AG09309 (cell line): ENCODE results near the gene RNF10.
"Not testable (repeated sequence)": the region's sequence is repeated elsewhere in the genome, so short reads cannot be mapped to it uniquely, and the experiment has no call there.

Experiments
- DNase-seq: peaks from one replicate; pipeline ENCODE4 v3.0.0-alpha.2; 2010; ENCODE audit warnings: low read depth
- H3K4me3 ChIP-seq: 2 replicates; pipeline ENCODE4 v1.5.1; 2011; ENCODE audit warnings: mild to moderate bottlenecking, low read depth, low read length, moderate library complexity; ENCODE audit not compliant: control insufficient read depth
- TF ChIP-seq, protein P1 (sequence below): IDR thresholded peaks from 2 replicates; pipeline ENCODE4 v1.5.1; 2011; ENCODE audit warnings: mild to moderate bottlenecking, low read depth, low read length, inconsistent platforms; ENCODE audit not compliant: insufficient read depth, control insufficient read depth; ENCODE audit errors: missing control alignments

RNF10 gene

DNA sequence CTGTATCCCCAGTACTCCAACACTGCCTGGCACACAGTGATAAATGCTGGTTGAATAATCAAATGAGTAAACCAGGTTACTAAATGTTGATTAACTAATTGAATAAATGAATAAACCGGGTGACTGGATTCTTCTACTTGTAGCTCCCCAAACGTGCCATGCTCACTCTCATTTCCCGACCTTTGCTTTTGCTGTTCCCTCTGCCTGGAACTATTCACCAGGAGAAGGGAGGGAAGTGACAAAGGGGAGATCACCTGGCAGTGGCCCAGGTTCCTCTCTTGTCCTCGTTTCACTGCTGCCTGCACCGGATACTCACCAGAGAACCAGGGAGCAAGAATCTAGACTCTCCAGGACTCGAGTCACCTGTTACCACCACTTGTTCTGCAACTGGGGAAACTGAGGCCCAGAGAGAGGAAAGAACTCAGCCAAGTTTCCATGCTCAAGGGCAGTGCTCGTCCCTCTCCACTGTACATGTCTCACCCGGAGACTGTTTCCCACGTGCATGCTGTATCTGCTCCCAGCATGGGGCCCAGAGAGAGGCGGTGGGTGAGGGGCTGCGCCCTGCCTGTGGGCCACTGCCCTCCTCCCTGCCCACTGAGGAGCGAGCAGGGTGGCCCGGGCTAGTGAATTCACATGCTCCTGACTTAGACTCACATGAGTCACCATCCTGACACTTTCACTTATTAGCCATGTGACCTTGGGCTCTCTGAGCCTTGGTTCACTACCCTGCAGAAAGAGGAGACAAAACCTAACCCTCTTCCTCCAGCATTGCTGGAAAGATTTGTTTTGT is 64.7 kb downstream of the RNF10 start:
- H3K4me3 ChIP-seq, result no peak overlapping the region
- DNase-seq, result no peak
- TF ChIP-seq, protein P1, sequence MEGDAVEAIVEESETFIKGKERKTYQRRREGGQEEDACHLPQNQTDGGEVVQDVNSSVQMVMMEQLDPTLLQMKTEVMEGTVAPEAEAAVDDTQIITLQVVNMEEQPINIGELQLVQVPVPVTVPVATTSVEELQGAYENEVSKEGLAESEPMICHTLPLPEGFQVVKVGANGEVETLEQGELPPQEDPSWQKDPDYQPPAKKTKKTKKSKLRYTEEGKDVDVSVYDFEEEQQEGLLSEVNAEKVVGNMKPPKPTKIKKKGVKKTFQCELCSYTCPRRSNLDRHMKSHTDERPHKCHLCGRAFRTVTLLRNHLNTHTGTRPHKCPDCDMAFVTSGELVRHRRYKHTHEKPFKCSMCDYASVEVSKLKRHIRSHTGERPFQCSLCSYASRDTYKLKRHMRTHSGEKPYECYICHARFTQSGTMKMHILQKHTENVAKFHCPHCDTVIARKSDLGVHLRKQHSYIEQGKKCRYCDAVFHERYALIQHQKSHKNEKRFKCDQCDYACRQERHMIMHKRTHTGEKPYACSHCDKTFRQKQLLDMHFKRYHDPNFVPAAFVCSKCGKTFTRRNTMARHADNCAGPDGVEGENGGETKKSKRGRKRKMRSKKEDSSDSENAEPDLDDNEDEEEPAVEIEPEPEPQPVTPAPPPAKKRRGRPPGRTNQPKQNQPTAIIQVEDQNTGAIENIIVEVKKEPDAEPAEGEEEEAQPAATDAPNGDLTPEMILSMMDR, result no peak

DNA sequence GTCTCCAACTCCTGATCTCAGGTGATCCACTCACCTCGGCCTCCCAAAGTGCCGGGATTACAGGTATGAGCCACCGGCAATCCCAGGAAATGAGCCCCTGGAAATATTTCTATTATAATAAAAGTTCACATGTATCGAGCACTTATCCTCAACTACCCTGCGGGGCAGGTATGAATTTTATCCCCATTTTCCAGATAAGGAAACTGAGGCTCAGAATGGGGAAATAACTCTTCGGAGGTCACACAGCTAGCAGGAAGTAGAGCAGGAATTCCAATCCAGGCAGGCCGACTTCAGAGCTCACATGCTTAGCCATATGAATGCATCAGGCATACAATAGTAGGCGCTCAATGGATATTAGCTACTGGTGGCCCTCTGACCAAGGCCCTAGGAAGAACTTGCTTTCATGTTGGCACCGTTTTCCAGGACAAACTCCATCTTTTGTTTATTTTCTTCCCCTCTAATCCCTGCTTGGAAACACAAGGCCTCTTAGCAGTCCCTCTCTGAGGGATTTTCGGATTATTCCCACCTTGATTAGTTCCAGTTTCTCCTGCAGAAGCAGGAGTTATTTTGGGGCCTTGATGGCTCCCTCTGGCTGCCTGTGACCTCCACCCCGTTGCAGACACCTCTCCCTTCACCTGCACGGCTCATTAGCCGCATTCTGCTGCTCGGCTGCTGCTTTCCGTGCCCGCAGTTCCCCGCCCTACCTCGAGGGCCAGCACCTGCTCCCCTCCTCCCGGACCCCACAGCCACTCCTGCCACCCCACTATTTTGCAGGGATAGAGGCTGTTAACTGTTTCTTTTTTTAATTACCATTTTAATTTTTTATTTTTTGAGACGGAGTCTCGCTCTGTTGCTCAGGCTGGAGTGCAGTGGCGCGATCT is 65.8 kb downstream of the RNF10 start:
- DNase-seq, result no peak
- no peak overlapping the region for H3K4me3 ChIP-seq
- TF ChIP-seq, protein P1, result no peak

GRCh38 chr12:120602416-120602815 is 68.3 kb downstream of the RNF10 start:
- not testable (repeated sequence) for H3K4me3 ChIP-seq, DNase-seq

- no peak for DNase-seq
- TF ChIP-seq, protein P1, result no peak
- H3K4me3 ChIP-seq, result no peak overlapping the region
Observed at GRCh38 chr12:120610560-120610959, 76.4 kb downstream of the RNF10 start.

DNA sequence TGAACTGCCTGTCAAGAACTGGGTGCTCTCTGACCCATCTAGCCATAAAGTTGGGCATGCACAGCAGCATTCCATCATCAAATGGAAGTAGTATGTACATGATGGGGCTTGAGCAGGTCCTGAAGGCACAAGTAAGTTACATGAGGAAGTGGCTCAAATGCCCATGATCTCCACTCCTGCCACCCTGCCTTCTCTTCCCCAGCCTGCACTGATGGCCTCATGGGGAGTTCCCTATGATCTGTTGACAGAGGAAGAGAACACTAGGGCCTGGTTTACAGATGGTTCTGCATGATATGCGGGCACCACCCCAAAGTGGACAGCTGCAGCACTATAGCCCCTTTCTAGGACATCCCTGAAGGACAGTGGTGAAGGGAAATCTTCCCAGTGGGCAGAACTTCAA is 77.4 kb downstream of the RNF10 start:
- not testable (repeated sequence) for H3K4me3 ChIP-seq, DNase-seq

DNA sequence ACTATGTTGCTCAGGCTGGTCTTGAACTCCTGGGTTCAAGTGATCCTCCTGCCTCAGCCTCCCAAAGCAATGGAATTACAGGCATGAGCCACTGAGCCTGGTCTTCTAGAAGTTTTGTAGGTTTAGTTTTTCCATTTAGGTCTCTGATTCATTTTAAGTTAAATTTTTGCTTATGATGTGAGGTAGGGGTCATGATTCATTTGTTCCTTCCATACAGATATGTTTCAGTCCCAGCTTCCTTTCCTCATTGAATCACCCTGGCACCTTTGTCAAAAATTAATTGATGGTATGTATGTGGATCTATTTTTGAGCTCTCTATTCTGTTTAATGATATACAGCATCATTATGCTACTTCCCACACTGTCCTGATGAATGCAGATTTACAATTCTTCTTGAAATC is 80.7 kb downstream of the RNF10 start:
- no peak for DNase-seq
- H3K4me3 ChIP-seq, result no peak overlapping the region
- TF ChIP-seq, protein P1, result no peak

DNA sequence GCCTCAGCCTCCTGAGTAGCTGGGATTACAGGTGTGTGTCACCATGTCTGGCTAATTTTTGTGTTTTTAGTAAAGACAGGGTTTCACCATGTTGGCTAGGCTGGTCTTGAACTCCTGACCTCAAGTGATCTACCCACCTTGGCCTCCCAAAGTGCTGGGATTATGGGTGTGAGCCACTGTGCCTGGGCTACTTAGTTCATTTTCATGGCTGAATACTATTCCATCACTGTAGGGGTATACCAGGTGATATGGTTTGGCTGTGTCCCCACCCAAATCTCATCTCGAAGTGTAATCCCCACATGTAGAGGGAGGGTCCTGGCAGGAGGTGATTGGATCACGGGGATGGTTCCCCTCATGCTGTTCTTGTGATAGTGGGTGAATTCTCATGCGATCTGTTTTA is 83.0 kb downstream of the RNF10 start:
- not testable (repeated sequence) for DNase-seq, H3K4me3 ChIP-seq

- DNase-seq, H3K4me3 ChIP-seq: not testable (repeated sequence)
Observed at GRCh38 chr12:120617767-120618166, 83.6 kb downstream of the RNF10 start.
